Adipocyte (in vitro differentiated cells): Measurements from ENCODE around the gene FAM43A.

Experiments
- DNase-seq: peaks from one replicate; pipeline ENCODE4 v3.0.0-alpha.2; 2015; ENCODE audit warnings: low read depth
- H3K27me3 ChIP-seq: replicated peaks from 2 replicates; pipeline ENCODE4 v1.7.0; 2013; ENCODE audit warnings: mild to moderate bottlenecking, low read length, moderate library complexity; ENCODE audit not compliant: control insufficient read depth, insufficient read depth
- H3K36me3 ChIP-seq: 2 replicates; pipeline ENCODE4 v1.7.0; 2013; ENCODE audit warnings: low read length, mild to moderate bottlenecking, moderate library complexity; ENCODE audit not compliant: control insufficient read depth, insufficient read depth, severe bottlenecking
- H3K4me1 ChIP-seq: 2 replicates; pipeline ENCODE4 v1.7.0; 2013; ENCODE audit warnings: mild to moderate bottlenecking, low read length, moderate library complexity; ENCODE audit not compliant: control insufficient read depth, insufficient read depth
- H3K4me3 ChIP-seq: 2 replicates; pipeline ENCODE4 v1.7.0; 2013; ENCODE audit warnings: mild to moderate bottlenecking, low read length, moderate library complexity
- H3K9ac ChIP-seq: 2 replicates; pipeline ENCODE4 v1.7.0; 2013; ENCODE audit warnings: mild to moderate bottlenecking, low read length, moderate library complexity
- H3K9me3 ChIP-seq: 2 replicates; pipeline ENCODE4 v1.7.0; 2013; ENCODE audit warnings: mild to moderate bottlenecking, low read length, moderate library complexity; ENCODE audit not compliant: control insufficient read depth

Gene FAM43A

GRCh38 chr3:194680888-194681615, 4.6 kb upstream of the FAM43A start:
- H3K9ac ChIP-seq = no peak overlapping the region
- DNase-seq = no peak

GRCh38 chr3:194682189-194682693, 3.4 kb upstream of the FAM43A start:
- H3K9me3 ChIP-seq = no peaks in the 10 kb centered on the region

More at GRCh38 chr3:194680888-194681615, 4.6 kb upstream of the FAM43A start:
- Histone ChIP-seq H3K4me1 (peaks cover 14% of the 10 kb centered on the region), H3K27me3 (no peaks in the 10 kb centered on the region), H3K9me3 (no peaks in the 10 kb centered on the region), H3K4me3 (no peak overlapping the region), H3K36me3 (no peaks in the 10 kb centered on the region)

GRCh38 chr3:194682694-194683310, 2.9 kb upstream of the FAM43A start:
- peak; percentile 92 for DNase-seq
- Histone ChIP-seq H3K4me3 (no peak overlapping the region), H3K9me3 (no peaks in the 10 kb centered on the region), H3K27me3 (no peaks in the 10 kb centered on the region), H3K9ac (no peak overlapping the region), H3K36me3 (no peaks in the 10 kb centered on the region), H3K4me1 (peaks cover 22% of the 10 kb centered on the region)

More at GRCh38 chr3:194682189-194682693, 3.4 kb upstream of the FAM43A start:
- Histone ChIP-seq H3K27me3 (no peaks in the 10 kb centered on the region), H3K4me1 (peaks cover 19% of the 10 kb centered on the region), H3K4me3 (no peak overlapping the region), H3K36me3 (no peaks in the 10 kb centered on the region), H3K9ac (no peak overlapping the region)
- no peak for DNase-seq

- Histone ChIP-seq H3K4me3 (no peak overlapping the region), H3K9ac (no peak overlapping the region), H3K36me3 (no peaks in the 10 kb centered on the region), H3K27me3 (no peaks in the 10 kb centered on the region), H3K9me3 (no peaks in the 10 kb centered on the region), H3K4me1 (peaks cover 25% of the 10 kb centered on the region)
- DNase-seq = no peak
These were observed 2.3 kb upstream of the FAM43A start for GRCh38 chr3:194683380-194683779.

- no peak for DNase-seq
- H3K27me3 ChIP-seq = no peaks in the 10 kb centered on the region
These were observed 492 bp upstream of the FAM43A start for GRCh38 chr3:194685065-194685717.

GRCh38 chr3:194686414-194686815, 732 bp downstream of the FAM43A start:
- H3K9ac ChIP-seq = peak overlapping the region; percentile 88
- DNase-seq = no peak
- peak overlapping the region; percentile 90 for H3K4me3 ChIP-seq
- H3K9me3 ChIP-seq = no peaks in the 10 kb centered on the region
- H3K4me1 ChIP-seq = peaks cover 40% of the 10 kb centered on the region
- no peaks in the 10 kb centered on the region for H3K27me3 ChIP-seq
- H3K36me3 ChIP-seq = no peaks in the 10 kb centered on the region

More at GRCh38 chr3:194685065-194685717, 492 bp upstream of the FAM43A start:
- H3K9ac ChIP-seq = peak overlapping the region; percentile 88
- H3K4me1 ChIP-seq = peaks cover 40% of the 10 kb centered on the region
- no peaks in the 10 kb centered on the region for H3K36me3 ChIP-seq
- no peaks in the 10 kb centered on the region for H3K9me3 ChIP-seq
- peak overlapping the region; percentile 90 for H3K4me3 ChIP-seq

- Histone ChIP-seq H3K27me3 (no peaks in the 10 kb centered on the region), H3K36me3 (no peaks in the 10 kb centered on the region), H3K4me1 (peaks cover 40% of the 10 kb centered on the region), H3K9me3 (no peaks in the 10 kb centered on the region), H3K9ac (peak overlapping the region; percentile 88), H3K4me3 (peak overlapping the region; percentile 90)
- DNase-seq = peak; percentile 56
These were observed 1.3 kb downstream of the FAM43A start for GRCh38 chr3:194686816-194687637.

GRCh38 chr3:194687638-194688199, 2.0 kb downstream of the FAM43A start:
- no peaks in the 10 kb centered on the region for H3K27me3 ChIP-seq
- H3K36me3 ChIP-seq = no peaks in the 10 kb centered on the region
- peak overlapping the region; percentile 88 for H3K9ac ChIP-seq
- peak overlapping the region; percentile 90 for H3K4me3 ChIP-seq
- no peaks in the 10 kb centered on the region for H3K9me3 ChIP-seq
- peaks cover 39% of the 10 kb centered on the region for H3K4me1 ChIP-seq
- peak; percentile 79 for DNase-seq

GRCh38 chr3:194688200-194688740, 2.6 kb downstream of the FAM43A start:
- H3K4me1 ChIP-seq = peaks cover 33% of the 10 kb centered on the region
- peak overlapping the region; percentile 90 for H3K4me3 ChIP-seq
- H3K36me3 ChIP-seq = no peaks in the 10 kb centered on the region
- H3K9ac ChIP-seq = peak overlapping the region; percentile 88
- peak; percentile 63 for DNase-seq
- no peaks in the 10 kb centered on the region for H3K9me3 ChIP-seq
- no peaks in the 10 kb centered on the region for H3K27me3 ChIP-seq

- peak overlapping the region; percentile 90 for H3K4me3 ChIP-seq
- H3K9ac ChIP-seq = peak overlapping the region; percentile 88
- DNase-seq = peak; percentile 32
- no peaks in the 10 kb centered on the region for H3K9me3 ChIP-seq
- H3K27me3 ChIP-seq = no peaks in the 10 kb centered on the region
- H3K4me1 ChIP-seq = peaks cover 31% of the 10 kb centered on the region
- H3K36me3 ChIP-seq = no peaks in the 10 kb centered on the region
These were observed 3.3 kb downstream of the FAM43A start for GRCh38 chr3:194688946-194689345.
